Endothelial cell (in vitro differentiated cells): ENCODE results near the gene WDR76. TPM values are rescaled to one million over a fixed set of nuclear protein-coding genes. Genes with fewer than 3 reads are reported as not detected.
"Not testable (repeated sequence)": the region's sequence is repeated elsewhere in the genome, so short reads cannot be mapped to it uniquely, and the experiment has no call there.

Experiments
- DNase-seq: peaks from one replicate; pipeline ENCODE4 v3.0.0; 2021; ENCODE audit warnings: low spot score
- H3K27ac Mint-ChIP-seq: one replicate; pipeline ENCODE4 v1.8.0; 2021; ENCODE audit warnings: mixed read lengths, inconsistent platforms; ENCODE audit not compliant: unreplicated experiment
- H3K27me3 Mint-ChIP-seq: one replicate; pipeline ENCODE4 v1.8.0; 2021; ENCODE audit warnings: mild to moderate bottlenecking, moderate library complexity, mixed read lengths, inconsistent platforms; ENCODE audit not compliant: unreplicated experiment
- H3K36me3 Mint-ChIP-seq: one replicate; pipeline ENCODE4 v1.8.0; 2021; ENCODE audit warnings: mild to moderate bottlenecking, low read depth, mixed read lengths, inconsistent platforms; ENCODE audit not compliant: unreplicated experiment
- H3K4me1 Mint-ChIP-seq: one replicate; pipeline ENCODE4 v1.8.0; 2021; ENCODE audit warnings: mild to moderate bottlenecking, mixed read lengths, inconsistent platforms; ENCODE audit not compliant: unreplicated experiment
- H3K4me3 Mint-ChIP-seq: one replicate; pipeline ENCODE4 v1.8.0; 2021; ENCODE audit warnings: mild to moderate bottlenecking, mixed read lengths, inconsistent platforms; ENCODE audit not compliant: unreplicated experiment
- H3K9me3 Mint-ChIP-seq: one replicate; pipeline ENCODE4 v1.8.0; 2021; ENCODE audit warnings: mixed read lengths, inconsistent platforms; ENCODE audit not compliant: unreplicated experiment
- total RNA-seq: library from RNA; stranded (reverse); fragmentation: NEBNext Ultra II Directional; extraction: Animal tissue kit (Norgen Biotek cat#: 25700); gene quantifications from one replicate; pipeline ENCODE4 v1.2.1, GENCODE V29; 2021; ENCODE audit not compliant: unreplicated experiment
- TF ChIP-seq, protein P1 (sequence below): fragments of 200-600 bp; sonication (generic); IDR thresholded peaks from one replicate; pipeline ENCODE4 v1.5.0; 2021; ENCODE audit warnings: antibody characterized with exemption; ENCODE audit not compliant: unreplicated experiment

WDR76 gene
- total RNA-seq, 1 donor from 2014 or later: 4.8 TPM

DNA sequence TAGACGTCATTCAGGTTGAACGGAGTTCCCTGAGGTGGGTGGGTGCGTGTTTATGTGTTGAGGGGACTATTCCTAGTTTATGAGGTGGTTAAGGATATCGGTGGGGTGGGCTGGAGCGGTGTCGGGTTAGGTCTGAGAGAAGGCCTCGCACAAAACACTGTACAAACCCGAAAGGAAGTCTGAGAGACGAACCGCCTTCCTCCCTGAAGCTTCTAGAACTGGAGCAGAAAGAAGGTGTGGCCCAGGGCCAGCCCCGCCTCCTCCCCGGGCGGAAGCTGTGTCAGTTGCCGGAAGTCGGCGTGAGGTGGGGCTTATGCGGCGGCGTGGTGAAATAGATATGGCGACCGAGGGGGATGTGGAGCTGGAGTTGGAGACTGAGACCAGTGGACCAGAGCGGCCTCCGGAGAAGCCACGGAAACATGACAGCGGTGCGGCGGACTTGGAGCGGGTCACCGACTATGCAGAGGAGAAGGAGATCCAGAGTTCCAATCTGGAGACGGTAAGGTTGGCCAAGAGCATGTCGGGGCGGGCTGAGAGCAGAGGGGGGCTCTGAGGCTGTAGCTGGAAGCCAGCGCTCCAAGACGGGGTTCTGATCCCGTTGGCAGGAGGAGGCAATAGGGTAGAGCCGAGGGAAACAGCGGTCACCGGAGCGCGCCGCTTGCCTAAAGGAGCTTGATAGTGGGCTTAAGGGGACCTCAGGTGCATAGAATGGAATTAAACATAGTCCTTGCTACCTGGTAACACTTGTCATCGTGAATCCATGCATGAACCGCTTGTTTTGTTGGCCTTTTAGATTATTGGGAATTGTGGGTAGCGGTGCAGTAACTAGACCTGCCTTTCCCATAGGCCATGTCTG, 26.3 kb upstream of the WDR76 start, which contains the start of gene HYPK:
TSS of gene HYPK (plus strand) at position 314 of the 856 bp plus-strand sequence. CDS start at position 338, 24 bp downstream.
- peak within 1 kb of the TSS; percentile 96 for H3K27ac Mint-ChIP-seq
- no peaks in the 10 kb centered on the region for H3K9me3 Mint-ChIP-seq
- peaks cover 48% of the 10 kb centered on the region for H3K36me3 Mint-ChIP-seq
- peak; percentile 86 for DNase-seq
- peaks cover 11% of the 10 kb centered on the region for H3K27me3 Mint-ChIP-seq
- H3K4me3 Mint-ChIP-seq: peak within 1 kb of the TSS; percentile 100
- H3K4me1 Mint-ChIP-seq: peaks cover 26% of the 10 kb centered on the region
- TF ChIP-seq, protein P1, sequence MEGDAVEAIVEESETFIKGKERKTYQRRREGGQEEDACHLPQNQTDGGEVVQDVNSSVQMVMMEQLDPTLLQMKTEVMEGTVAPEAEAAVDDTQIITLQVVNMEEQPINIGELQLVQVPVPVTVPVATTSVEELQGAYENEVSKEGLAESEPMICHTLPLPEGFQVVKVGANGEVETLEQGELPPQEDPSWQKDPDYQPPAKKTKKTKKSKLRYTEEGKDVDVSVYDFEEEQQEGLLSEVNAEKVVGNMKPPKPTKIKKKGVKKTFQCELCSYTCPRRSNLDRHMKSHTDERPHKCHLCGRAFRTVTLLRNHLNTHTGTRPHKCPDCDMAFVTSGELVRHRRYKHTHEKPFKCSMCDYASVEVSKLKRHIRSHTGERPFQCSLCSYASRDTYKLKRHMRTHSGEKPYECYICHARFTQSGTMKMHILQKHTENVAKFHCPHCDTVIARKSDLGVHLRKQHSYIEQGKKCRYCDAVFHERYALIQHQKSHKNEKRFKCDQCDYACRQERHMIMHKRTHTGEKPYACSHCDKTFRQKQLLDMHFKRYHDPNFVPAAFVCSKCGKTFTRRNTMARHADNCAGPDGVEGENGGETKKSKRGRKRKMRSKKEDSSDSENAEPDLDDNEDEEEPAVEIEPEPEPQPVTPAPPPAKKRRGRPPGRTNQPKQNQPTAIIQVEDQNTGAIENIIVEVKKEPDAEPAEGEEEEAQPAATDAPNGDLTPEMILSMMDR: no peak

DNA sequence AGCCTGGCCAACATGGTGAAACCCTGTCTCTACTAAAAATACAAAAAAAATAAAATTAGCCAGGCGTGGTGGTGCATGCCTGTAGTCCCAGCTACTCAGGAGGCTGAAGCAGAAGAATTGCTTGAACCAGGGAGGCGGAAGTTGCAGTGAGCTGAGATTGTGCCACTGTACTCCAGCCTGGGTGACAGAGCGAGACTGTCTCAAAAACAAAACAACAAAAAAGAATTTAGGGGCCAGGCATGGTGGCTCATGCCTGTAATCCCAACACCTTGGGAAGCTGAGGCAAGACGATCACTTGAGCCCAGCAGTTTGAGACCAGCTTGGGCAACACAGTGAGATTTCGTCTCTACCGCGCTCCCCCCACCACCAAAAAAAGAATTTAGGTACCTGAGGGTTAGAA, 24.1 kb upstream of the WDR76 start:
- not testable (repeated sequence) for H3K27ac Mint-ChIP-seq, H3K27me3 Mint-ChIP-seq, H3K9me3 Mint-ChIP-seq, DNase-seq, H3K4me3 Mint-ChIP-seq
- Mint-ChIP-seq H3K36me3 (peaks cover 44% of the 10 kb centered on the region), H3K4me1 (peaks cover 21% of the 10 kb centered on the region)

DNA sequence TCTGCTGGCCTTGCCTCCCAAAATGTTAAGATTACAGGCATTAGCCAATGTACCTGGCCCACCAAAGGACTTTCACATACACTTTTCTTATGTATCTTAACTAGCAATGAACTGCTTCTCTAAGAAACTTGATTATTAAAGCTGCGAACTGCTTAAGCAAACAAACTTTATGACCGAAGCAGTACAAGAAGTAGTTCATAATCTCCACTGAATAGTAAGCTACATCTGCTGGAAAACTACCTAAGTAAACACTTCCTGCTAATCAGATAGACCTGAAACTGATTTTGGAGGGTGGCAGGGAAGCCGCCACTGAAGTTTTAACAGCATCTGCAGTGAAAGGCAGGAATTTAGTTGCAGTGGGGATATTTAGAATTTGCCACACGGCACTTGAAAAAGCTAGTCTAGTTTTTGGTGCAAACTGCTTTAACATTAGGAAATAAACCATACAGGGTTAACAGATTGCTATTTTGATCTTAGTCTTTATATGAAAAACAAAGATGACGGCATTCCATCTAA, 18.3 kb upstream of the WDR76 start:
- TF ChIP-seq, protein P1: no peak
- DNase-seq: no peak
- H3K27me3 Mint-ChIP-seq: no peaks in the 10 kb centered on the region
- H3K9me3 Mint-ChIP-seq: no peaks in the 10 kb centered on the region
- no peak overlapping the region for H3K27ac Mint-ChIP-seq
- H3K4me3 Mint-ChIP-seq: no peak overlapping the region
- no peaks in the 10 kb centered on the region for H3K4me1 Mint-ChIP-seq
- H3K36me3 Mint-ChIP-seq: peaks cover 42% of the 10 kb centered on the region

DNA sequence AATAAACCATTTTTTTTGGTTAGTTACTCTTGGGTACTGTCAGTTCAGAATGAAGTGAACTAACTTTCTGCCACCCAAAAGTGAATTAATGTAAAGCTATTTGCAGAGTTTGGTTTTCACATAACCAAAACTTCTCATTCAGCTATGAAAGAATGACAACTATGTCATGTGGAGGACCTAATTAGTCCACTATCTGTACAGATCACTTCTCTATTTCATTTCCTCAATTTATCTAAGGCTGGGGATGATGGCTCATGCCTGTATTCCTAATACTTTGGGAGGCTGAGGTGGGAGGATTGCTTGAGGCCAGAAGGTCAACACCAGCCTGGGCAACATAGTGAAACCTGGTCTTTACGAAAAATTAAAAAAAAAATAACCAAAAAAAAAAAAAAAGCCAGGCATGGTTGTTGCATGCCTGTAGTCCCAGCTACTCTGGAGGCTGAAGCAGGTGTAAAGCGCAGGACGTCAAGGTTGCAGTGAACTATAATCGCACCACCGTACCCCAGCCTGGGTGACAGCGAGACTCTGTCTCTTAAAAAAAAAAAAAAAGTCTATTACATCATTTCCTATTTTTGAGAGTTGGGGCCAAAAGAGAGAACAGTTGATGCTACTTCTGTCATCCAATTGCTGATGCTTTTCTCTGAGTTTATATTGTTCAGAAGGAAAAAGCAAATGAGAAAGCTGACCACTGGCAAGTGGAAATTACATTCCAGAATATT, 17.7 kb upstream of the WDR76 start:
- Mint-ChIP-seq H3K4me3 (no peak overlapping the region), H3K27ac (no peak overlapping the region), H3K9me3 (no peaks in the 10 kb centered on the region), H3K36me3 (peaks cover 41% of the 10 kb centered on the region), H3K4me1 (no peaks in the 10 kb centered on the region), H3K27me3 (peaks cover 2% of the 10 kb centered on the region)
- TF ChIP-seq, protein P1: no peak
- no peak for DNase-seq

DNA sequence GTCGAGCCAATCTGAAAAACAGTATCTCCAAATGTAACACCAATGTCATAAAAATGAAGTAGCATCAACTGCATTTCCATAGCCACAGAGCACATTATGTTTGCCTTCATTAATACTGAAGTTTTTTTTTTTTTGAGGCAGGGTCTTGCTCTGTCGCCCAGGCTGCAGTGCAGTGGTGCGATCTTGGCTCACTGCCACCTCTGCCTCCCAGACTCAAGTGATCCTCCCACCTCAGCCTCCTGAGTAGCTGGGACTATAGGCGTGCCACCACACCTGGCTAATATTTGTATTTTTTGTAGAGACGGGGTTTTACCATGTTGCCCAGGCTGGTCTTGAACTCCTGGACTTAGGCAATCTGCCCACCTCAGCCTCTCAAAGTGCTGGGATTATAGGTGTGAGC, 11.7 kb upstream of the WDR76 start:
- peaks cover 24% of the 10 kb centered on the region for H3K36me3 Mint-ChIP-seq
- not testable (repeated sequence) for DNase-seq, H3K27ac Mint-ChIP-seq, H3K27me3 Mint-ChIP-seq, H3K9me3 Mint-ChIP-seq, H3K4me1 Mint-ChIP-seq, H3K4me3 Mint-ChIP-seq
